Neural cell (in vitro differentiated cells): ENCODE data around the gene AKR1A1. TPM values are rescaled to one million over a fixed set of nuclear protein-coding genes. Genes with fewer than 3 reads are reported as not detected.

ENCODE experiments used
- H2AFZ ChIP-seq: fragments of 200-600, 300-800 bp; sonication (generic), shearing (Covaris generic); 2 replicates; pipeline ENCODE4 v1.6.0; 2014; ENCODE audit warnings: low read depth, mild to moderate bottlenecking, antibody characterized with exemption, low read length, moderate library complexity
- H3F3A ChIP-seq: fragments of 200-600 bp; shearing (Covaris generic); 2 replicates; pipeline ENCODE4 v1.6.1; 2016; ENCODE audit warnings: mild to moderate bottlenecking, moderate library complexity, mixed read lengths, antibody characterized with exemption, low read length; ENCODE audit not compliant: insufficient read depth, poor library complexity, severe bottlenecking
- H3K27ac ChIP-seq: fragments of 200-600, 300-800 bp; sonication (generic), shearing (Covaris generic); 2 replicates; pipeline ENCODE4 v1.5.1; 2014; ENCODE audit warnings: mild to moderate bottlenecking, low read length, moderate library complexity
- H3K27me3 ChIP-seq: fragments of 300-800, 200-600 bp; sonication (generic), shearing (Covaris generic); 2 replicates; pipeline ENCODE4 v1.6.0; 2014; ENCODE audit warnings: mild to moderate bottlenecking, low read depth, low read length, moderate library complexity; ENCODE audit not compliant: insufficient read depth
- H3K36me3 ChIP-seq: fragments of 300-800, 200-600 bp; sonication (generic), shearing (Covaris generic); 2 replicates; pipeline ENCODE4 v1.5.1; 2014; ENCODE audit warnings: mild to moderate bottlenecking, antibody characterized with exemption, low read length, moderate library complexity; ENCODE audit not compliant: insufficient read depth
- H3K4me2 ChIP-seq: fragments of 300-800, 200-600 bp; sonication (generic), shearing (Covaris generic); 2 replicates; pipeline ENCODE4 v1.6.0; 2014; ENCODE audit warnings: mild to moderate bottlenecking, low read length
- H3K4me3 ChIP-seq: fragments of 300-800, 200-600 bp; sonication (generic), shearing (Covaris generic); 2 replicates; pipeline ENCODE4 v1.5.1; 2014; ENCODE audit warnings: mild to moderate bottlenecking, low read length, moderate library complexity
- H3K79me2 ChIP-seq: fragments of 200-600 bp; shearing (Covaris generic); replicated peaks from 2 replicates; pipeline ENCODE4 v1.6.0; 2014; ENCODE audit warnings: mild to moderate bottlenecking, low read length, moderate library complexity; ENCODE audit not compliant: insufficient read depth
- H3K9ac ChIP-seq: fragments of 300-800, 200-600 bp; sonication (generic), shearing (Covaris generic); 2 replicates; pipeline ENCODE4 v1.6.1; 2016; ENCODE audit warnings: mild to moderate bottlenecking, low read length, mixed read lengths
- H3K9me2 ChIP-seq: fragments of 200-600 bp; shearing (Covaris generic); 2 replicates; pipeline ENCODE4 v1.6.1; 2016; ENCODE audit warnings: mild to moderate bottlenecking, low read length, mixed read lengths; ENCODE audit not compliant: insufficient read depth
- H3K9me3 ChIP-seq: fragments of 200-600, 300-800 bp; sonication (generic), shearing (Covaris generic); 2 replicates; pipeline ENCODE4 v1.6.1; 2016; ENCODE audit warnings: mild to moderate bottlenecking, mixed run types, low read length, moderate library complexity, mixed read lengths
- H4K20me1 ChIP-seq: fragments of 200-600 bp; shearing (Covaris generic); 2 replicates; pipeline ENCODE4 v1.6.1; 2016; ENCODE audit warnings: mild to moderate bottlenecking, mixed run types; ENCODE audit not compliant: insufficient read depth
- EP300 ChIP-seq: fragments of 450-650 bp; conservative IDR thresholded peaks from 2 replicates; pipeline ENCODE4 v1.6.1; 2014; ENCODE audit warnings: antibody characterized with exemption, mild to moderate bottlenecking, moderate library complexity; ENCODE audit not compliant: poor library complexity, severe bottlenecking
- EZH2 ChIP-seq: fragments of 200-600, 300-800 bp; shearing (Covaris generic), sonication (generic); IDR thresholded peaks from 2 replicates; pipeline ENCODE4 v1.6.1; 2014; ENCODE audit warnings: antibody characterized with exemption, low read length, borderline replicate concordance, mild to moderate bottlenecking; ENCODE audit not compliant: insufficient read depth, poor library complexity, severe bottlenecking
- MXI1 ChIP-seq: fragments of 450-650 bp; conservative IDR thresholded peaks from 2 replicates; pipeline ENCODE4 v1.6.1; 2014; ENCODE audit warnings: antibody characterized with exemption, mild to moderate bottlenecking; ENCODE audit not compliant: poor library complexity, severe bottlenecking
- POLR2AphosphoS5 ChIP-seq: IDR thresholded peaks from 2 replicates; pipeline ENCODE4 v1.6.1; 2012
- RAD21 ChIP-seq: fragments of 450-650 bp; conservative IDR thresholded peaks from 2 replicates; pipeline ENCODE4 v1.6.1; 2014; ENCODE audit warnings: antibody characterized with exemption, mild to moderate bottlenecking, moderate library complexity
- SMC3 ChIP-seq: fragments of 450-650 bp; conservative IDR thresholded peaks from 2 replicates; pipeline ENCODE4 v1.6.1; 2014; ENCODE audit warnings: antibody characterized with exemption, mild to moderate bottlenecking, moderate library complexity; ENCODE audit not compliant: poor library complexity
- TAF1 ChIP-seq: IDR thresholded peaks from 2 replicates; pipeline ENCODE4 v1.6.1; 2012; ENCODE audit warnings: low read depth
- polyA minus RNA-seq: library from RNA; depleted of rRNA, polyadenylated mRNA; stranded (reverse); fragments of >200 nt; gene quantifications from 2 replicates; pipeline ENCODE4 v1.2.3, GENCODE V29; 2014
- polyA plus RNA-seq: library from polyadenylated mRNA; depleted of rRNA; stranded (reverse); fragments of >200 nt; gene quantifications from 2 replicates; pipeline ENCODE4 v1.2.3, GENCODE V29; 2014
- TF ChIP-seq, protein P1 (sequence below): fragments of 450-650 bp; IDR thresholded peaks from 2 replicates; pipeline ENCODE4 v1.5.1; 2014; ENCODE audit warnings: antibody characterized with exemption, mild to moderate bottlenecking, moderate library complexity; ENCODE audit not compliant: poor library complexity, severe bottlenecking
- TF ChIP-seq, protein P2 (sequence below): IDR thresholded peaks from 2 replicates; pipeline ENCODE4 v1.6.1; 2012; ENCODE audit warnings: borderline replicate concordance

AKR1A1 gene
- polyA plus RNA-seq, result 149 and 170 TPM in 2 replicates
- polyA minus RNA-seq, result 52.0 and 55.5 TPM in 2 replicates

- no peak for TF ChIP-seq EP300
- TF ChIP-seq POLR2AphosphoS5, result peak; percentile 64
- peak; percentile 30 for TF ChIP-seq SMC3
- TF ChIP-seq, protein P1, sequence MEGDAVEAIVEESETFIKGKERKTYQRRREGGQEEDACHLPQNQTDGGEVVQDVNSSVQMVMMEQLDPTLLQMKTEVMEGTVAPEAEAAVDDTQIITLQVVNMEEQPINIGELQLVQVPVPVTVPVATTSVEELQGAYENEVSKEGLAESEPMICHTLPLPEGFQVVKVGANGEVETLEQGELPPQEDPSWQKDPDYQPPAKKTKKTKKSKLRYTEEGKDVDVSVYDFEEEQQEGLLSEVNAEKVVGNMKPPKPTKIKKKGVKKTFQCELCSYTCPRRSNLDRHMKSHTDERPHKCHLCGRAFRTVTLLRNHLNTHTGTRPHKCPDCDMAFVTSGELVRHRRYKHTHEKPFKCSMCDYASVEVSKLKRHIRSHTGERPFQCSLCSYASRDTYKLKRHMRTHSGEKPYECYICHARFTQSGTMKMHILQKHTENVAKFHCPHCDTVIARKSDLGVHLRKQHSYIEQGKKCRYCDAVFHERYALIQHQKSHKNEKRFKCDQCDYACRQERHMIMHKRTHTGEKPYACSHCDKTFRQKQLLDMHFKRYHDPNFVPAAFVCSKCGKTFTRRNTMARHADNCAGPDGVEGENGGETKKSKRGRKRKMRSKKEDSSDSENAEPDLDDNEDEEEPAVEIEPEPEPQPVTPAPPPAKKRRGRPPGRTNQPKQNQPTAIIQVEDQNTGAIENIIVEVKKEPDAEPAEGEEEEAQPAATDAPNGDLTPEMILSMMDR, result peak; percentile 33
- peak; percentile 98 for TF ChIP-seq MXI1
- TF ChIP-seq, protein P2, sequence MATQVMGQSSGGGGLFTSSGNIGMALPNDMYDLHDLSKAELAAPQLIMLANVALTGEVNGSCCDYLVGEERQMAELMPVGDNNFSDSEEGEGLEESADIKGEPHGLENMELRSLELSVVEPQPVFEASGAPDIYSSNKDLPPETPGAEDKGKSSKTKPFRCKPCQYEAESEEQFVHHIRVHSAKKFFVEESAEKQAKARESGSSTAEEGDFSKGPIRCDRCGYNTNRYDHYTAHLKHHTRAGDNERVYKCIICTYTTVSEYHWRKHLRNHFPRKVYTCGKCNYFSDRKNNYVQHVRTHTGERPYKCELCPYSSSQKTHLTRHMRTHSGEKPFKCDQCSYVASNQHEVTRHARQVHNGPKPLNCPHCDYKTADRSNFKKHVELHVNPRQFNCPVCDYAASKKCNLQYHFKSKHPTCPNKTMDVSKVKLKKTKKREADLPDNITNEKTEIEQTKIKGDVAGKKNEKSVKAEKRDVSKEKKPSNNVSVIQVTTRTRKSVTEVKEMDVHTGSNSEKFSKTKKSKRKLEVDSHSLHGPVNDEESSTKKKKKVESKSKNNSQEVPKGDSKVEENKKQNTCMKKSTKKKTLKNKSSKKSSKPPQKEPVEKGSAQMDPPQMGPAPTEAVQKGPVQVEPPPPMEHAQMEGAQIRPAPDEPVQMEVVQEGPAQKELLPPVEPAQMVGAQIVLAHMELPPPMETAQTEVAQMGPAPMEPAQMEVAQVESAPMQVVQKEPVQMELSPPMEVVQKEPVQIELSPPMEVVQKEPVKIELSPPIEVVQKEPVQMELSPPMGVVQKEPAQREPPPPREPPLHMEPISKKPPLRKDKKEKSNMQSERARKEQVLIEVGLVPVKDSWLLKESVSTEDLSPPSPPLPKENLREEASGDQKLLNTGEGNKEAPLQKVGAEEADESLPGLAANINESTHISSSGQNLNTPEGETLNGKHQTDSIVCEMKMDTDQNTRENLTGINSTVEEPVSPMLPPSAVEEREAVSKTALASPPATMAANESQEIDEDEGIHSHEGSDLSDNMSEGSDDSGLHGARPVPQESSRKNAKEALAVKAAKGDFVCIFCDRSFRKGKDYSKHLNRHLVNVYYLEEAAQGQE, result no peak
- TF ChIP-seq EZH2, result no peak
- TF ChIP-seq TAF1, result no peak
- no peak for TF ChIP-seq RAD21
- peak within 1 kb of the TSS; percentile 73 for H3K27ac ChIP-seq
- H3K9ac ChIP-seq, result peak within 1 kb of the TSS; percentile 68
Observed at GRCh38 chr1:45550401-45551351, at the start of gene AKR1A1. TSS of gene AKR1A1 (plus strand) at chr1:45550826. CDS start at chr1:45561795, 10,969 bp downstream.

GRCh38 chr1:45501505-45501859, 49.1 kb upstream of the AKR1A1 start:
- TF ChIP-seq, protein P2, result no peak
- no peaks in the 10 kb centered on the region for H3K9me2 ChIP-seq
- H3K9ac ChIP-seq, result no peak overlapping the region
- no peaks in the 10 kb centered on the region for H3K27me3 ChIP-seq
- no peaks in the 10 kb centered on the region for H3K79me2 ChIP-seq
- no peaks in the 10 kb centered on the region for H3K36me3 ChIP-seq
- no peak overlapping the region for H3K27ac ChIP-seq
- no peaks in the 10 kb centered on the region for H3F3A ChIP-seq
- no peak overlapping the region for H3K4me3 ChIP-seq
- no peaks in the 10 kb centered on the region for H3K9me3 ChIP-seq
- no peak overlapping the region for H3K4me2 ChIP-seq
- H4K20me1 ChIP-seq, result no peaks in the 10 kb centered on the region
- H2AFZ ChIP-seq, result no peak overlapping the region

More at GRCh38 chr1:45550401-45551351, at the start of gene AKR1A1:
- Histone ChIP-seq H3K27me3 (no peaks in the 10 kb centered on the region), H4K20me1 (no peaks in the 10 kb centered on the region), H3K79me2 (peaks cover 16% of the 10 kb centered on the region), H3K4me3 (peak within 1 kb of the TSS; percentile 79), H3K36me3 (no peaks in the 10 kb centered on the region), H3K4me2 (peak within 1 kb of the TSS; percentile 97), H2AFZ (peak within 1 kb of the TSS; percentile 97), H3K9me2 (no peaks in the 10 kb centered on the region), H3K9me3 (no peaks in the 10 kb centered on the region), H3F3A (no peaks in the 10 kb centered on the region)
